Breast epithelium (tissue), 3 donors: ENCODE measurements around the gene EFCAB14.

Source experiments
- POLR2A ChIP-seq: fragments of 450-650 bp; IDR thresholded peaks from one replicate; pipeline ENCODE4 v1.6.1; 2016; ENCODE audit warnings: antibody characterized with exemption, mild to moderate bottlenecking, moderate library complexity
- POLR2AphosphoS5 ChIP-seq, 3 donors: sonication (generic); formaldehyde crosslinking; IDR thresholded peaks; one replicate each; pipeline ENCODE4 v1.6.1; 2017; ENCODE audit warnings: antibody characterized with exemption in 3 of 3
- TF ChIP-seq, protein P1 (sequence below), 3 donors: fragments of 450-650 bp; IDR thresholded peaks; one replicate each; pipeline ENCODE4 v1.5.1; 2016 to 2017; ENCODE audit warnings: antibody characterized with exemption in 3 of 3, mild to moderate bottlenecking in 3 of 3, moderate library complexity in 3 of 3

DNA sequence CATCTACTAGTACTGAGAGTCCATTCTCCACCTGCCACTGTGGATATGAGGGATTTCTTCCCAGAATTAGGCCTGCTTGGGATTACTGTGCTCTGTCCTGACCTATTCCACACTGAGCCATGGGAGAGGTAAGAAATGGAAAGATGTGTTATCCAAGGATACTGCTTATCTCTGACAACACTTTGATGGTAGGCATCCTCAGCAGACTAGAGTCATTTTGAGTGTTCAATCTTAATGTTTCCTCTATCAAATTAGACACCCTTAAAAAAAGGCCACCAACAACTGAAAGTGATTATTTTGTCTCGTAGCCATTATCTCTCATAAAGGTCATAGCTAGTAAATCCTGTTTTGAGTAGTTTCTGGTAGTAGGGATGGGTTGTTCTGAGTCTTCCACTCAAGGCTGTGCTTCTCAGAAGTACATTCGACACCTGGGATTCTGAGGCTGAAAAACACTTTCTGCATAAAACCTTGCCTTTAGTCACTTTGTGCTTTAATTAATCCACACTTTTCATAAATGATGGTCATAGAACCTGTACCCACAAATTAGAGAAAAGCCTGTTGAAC lies 59.5 kb downstream of the EFCAB14 start:
- TF ChIP-seq, protein P1, sequence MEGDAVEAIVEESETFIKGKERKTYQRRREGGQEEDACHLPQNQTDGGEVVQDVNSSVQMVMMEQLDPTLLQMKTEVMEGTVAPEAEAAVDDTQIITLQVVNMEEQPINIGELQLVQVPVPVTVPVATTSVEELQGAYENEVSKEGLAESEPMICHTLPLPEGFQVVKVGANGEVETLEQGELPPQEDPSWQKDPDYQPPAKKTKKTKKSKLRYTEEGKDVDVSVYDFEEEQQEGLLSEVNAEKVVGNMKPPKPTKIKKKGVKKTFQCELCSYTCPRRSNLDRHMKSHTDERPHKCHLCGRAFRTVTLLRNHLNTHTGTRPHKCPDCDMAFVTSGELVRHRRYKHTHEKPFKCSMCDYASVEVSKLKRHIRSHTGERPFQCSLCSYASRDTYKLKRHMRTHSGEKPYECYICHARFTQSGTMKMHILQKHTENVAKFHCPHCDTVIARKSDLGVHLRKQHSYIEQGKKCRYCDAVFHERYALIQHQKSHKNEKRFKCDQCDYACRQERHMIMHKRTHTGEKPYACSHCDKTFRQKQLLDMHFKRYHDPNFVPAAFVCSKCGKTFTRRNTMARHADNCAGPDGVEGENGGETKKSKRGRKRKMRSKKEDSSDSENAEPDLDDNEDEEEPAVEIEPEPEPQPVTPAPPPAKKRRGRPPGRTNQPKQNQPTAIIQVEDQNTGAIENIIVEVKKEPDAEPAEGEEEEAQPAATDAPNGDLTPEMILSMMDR (IDR thresholded peaks at IDR 0.05): no peak
- TF ChIP-seq POLR2AphosphoS5 (IDR thresholded peaks at IDR 0.05) (no peak), POLR2A (no peak)
